Measurements from ENCODE around the gene HFE.

DNA sequence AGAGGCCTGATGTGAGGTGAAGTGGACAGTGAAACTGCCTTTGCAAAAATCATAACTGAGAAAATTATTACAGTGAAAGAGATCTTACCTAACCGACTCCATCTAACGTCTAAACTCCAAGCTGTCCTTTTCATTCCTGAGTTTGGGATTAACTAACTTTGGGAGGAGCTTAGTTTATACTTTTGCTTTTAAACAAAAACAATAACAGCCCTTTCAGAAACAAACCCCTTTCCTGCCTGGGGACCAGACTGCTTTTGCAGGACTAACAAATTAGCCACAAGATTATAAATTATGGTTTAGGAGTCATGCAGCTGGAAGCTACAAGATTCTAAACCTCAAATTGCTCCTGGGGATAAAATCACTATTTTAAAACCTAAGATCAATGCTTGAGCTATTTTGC lies 38.6 kb upstream of the HFE start:
- no peak for TF ChIP-seq EZH2 (IDR thresholded peaks at IDR 0.05; ENCODE audit: insufficient read depth, poor library complexity, severe bottlenecking)
- no peak for TF ChIP-seq EZH2phosphoT487 (IDR thresholded peaks at IDR 0.05; ENCODE audit: insufficient read depth, low read depth)
